ENCODE results near the gene LMTK3. TPM values are rescaled to one million over a fixed set of nuclear protein-coding genes. Genes with fewer than 3 reads are reported as not detected.

The LMTK3 gene
- total and polyA plus RNA-seq, 9 of the 15 experiments (the other 6 are each of a cell fraction or from before 2014, with no cell fraction given), result 0.35 to 12.3 (median 2.0) TPM; not detected in 2

GRCh38 chr19:48489608-48490216 is 21.9 kb downstream of the LMTK3 start (continued):
- TF ChIP-seq, protein P1, sequence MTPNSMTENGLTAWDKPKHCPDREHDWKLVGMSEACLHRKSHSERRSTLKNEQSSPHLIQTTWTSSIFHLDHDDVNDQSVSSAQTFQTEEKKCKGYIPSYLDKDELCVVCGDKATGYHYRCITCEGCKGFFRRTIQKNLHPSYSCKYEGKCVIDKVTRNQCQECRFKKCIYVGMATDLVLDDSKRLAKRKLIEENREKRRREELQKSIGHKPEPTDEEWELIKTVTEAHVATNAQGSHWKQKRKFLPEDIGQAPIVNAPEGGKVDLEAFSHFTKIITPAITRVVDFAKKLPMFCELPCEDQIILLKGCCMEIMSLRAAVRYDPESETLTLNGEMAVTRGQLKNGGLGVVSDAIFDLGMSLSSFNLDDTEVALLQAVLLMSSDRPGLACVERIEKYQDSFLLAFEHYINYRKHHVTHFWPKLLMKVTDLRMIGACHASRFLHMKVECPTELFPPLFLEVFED (CRISPR knock-in tag; conservative IDR thresholded peaks at IDR 0.05), result no peak
- TF ChIP-seq JUND (IDR thresholded peaks at IDR 0.05; ENCODE audit: borderline replicate concordance, low read depth, low read length) (no peak), JUND (tag; IDR thresholded peaks at IDR 0.05; ENCODE audit: borderline replicate concordance, low read depth, low read length) (no peak), CTBP1 (IDR thresholded peaks at IDR 0.05; ENCODE audit: borderline replicate concordance) (peak; percentile 42; the same call in 1 of the 2 replicates), MEF2A (IDR thresholded peaks at IDR 0.05; ENCODE audit: control insufficient read depth, low read depth, low read length) (no peak), SNIP1 (IDR thresholded peaks at IDR 0.05; ENCODE audit: low read depth) (no peak), BRD9 (IDR thresholded peaks at IDR 0.05; ENCODE audit: low read depth, partially characterized antibody) (peak; percentile 42), MXD1 (CRISPR knock-in tag; IDR thresholded peaks at IDR 0.05; ENCODE audit: borderline replicate concordance, poor library complexity, severe bottlenecking) (no peak), SMAD1 (IDR thresholded peaks at IDR 0.05; ENCODE audit: low read depth, low read length, partially characterized antibody) (no peak), MCM5 (IDR thresholded peaks at IDR 0.05; ENCODE audit: low read depth) (no peak), ZNF707 (CRISPR knock-in tag; conservative IDR thresholded peaks at IDR 0.05) (no peak), TFAM (CRISPR knock-in tag; conservative IDR thresholded peaks at IDR 0.05) (no peak), SMARCA4 (IDR thresholded peaks at IDR 0.05) (0 out of 2 replicates have a peak, but pooled peaks have one; percentile 17), ZNF766 (CRISPR knock-in tag; conservative IDR thresholded peaks at IDR 0.05) (no peak), KAT8 (IDR thresholded peaks at IDR 0.05; ENCODE audit: low read depth) (no peak), KAT7 (CRISPR knock-in tag; IDR thresholded peaks at IDR 0.05; ENCODE audit: borderline replicate concordance) (no peak), ARID2 (IDR thresholded peaks at IDR 0.05) (no peak; the same call in 1 of the 2 replicates), ELF2 (CRISPR knock-in tag; IDR thresholded peaks at IDR 0.05) (no peak)
- TF ChIP-seq, protein P2, sequence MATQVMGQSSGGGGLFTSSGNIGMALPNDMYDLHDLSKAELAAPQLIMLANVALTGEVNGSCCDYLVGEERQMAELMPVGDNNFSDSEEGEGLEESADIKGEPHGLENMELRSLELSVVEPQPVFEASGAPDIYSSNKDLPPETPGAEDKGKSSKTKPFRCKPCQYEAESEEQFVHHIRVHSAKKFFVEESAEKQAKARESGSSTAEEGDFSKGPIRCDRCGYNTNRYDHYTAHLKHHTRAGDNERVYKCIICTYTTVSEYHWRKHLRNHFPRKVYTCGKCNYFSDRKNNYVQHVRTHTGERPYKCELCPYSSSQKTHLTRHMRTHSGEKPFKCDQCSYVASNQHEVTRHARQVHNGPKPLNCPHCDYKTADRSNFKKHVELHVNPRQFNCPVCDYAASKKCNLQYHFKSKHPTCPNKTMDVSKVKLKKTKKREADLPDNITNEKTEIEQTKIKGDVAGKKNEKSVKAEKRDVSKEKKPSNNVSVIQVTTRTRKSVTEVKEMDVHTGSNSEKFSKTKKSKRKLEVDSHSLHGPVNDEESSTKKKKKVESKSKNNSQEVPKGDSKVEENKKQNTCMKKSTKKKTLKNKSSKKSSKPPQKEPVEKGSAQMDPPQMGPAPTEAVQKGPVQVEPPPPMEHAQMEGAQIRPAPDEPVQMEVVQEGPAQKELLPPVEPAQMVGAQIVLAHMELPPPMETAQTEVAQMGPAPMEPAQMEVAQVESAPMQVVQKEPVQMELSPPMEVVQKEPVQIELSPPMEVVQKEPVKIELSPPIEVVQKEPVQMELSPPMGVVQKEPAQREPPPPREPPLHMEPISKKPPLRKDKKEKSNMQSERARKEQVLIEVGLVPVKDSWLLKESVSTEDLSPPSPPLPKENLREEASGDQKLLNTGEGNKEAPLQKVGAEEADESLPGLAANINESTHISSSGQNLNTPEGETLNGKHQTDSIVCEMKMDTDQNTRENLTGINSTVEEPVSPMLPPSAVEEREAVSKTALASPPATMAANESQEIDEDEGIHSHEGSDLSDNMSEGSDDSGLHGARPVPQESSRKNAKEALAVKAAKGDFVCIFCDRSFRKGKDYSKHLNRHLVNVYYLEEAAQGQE (IDR thresholded peaks at IDR 0.05; ENCODE audit: borderline replicate concordance), result peak; percentile 59; the same call in 1 of the 2 replicates
- TF ChIP-seq, protein P2 (CRISPR knock-in tag; IDR thresholded peaks at IDR 0.05; ENCODE audit: low read depth), result no peak
